CD4-positive, alpha-beta T cell (primary cell): Measurements from ENCODE around the gene HOXA13. TPM values are rescaled to one million over a fixed set of nuclear protein-coding genes. Genes with fewer than 3 reads are reported as not detected.

Experiments
- ATAC-seq: fragments of 200-7000 bp; cut with Tn5 transposase; one replicate; pipeline ENCODE4 v1.10.0; 2022; ENCODE audit warnings: mild to moderate bottlenecking; ENCODE audit not compliant: poor library complexity
- CTCF ChIA-PET: fragments of 350-600 bp; sonication (Branson Sonifier 250); formaldehyde crosslinking; loops from one replicate; lab custom pipeline; 2021; ENCODE audit warnings: antibody characterized with exemption, inconsistent platforms; lab: Charles Lee
- POLR2A ChIA-PET: fragments of 350-600 bp; sonication (Branson Sonifier 250); formaldehyde crosslinking; loops from one replicate; lab custom pipeline; 2021; ENCODE audit warnings: antibody characterized with exemption, inconsistent platforms; lab: Charles Lee
- DNase-seq, 14 experiments: peaks; one replicate each; pipeline ENCODE4 v3.0.0-alpha.2; 2013 to 2020; ENCODE audit warnings: mixed read lengths in 2 of 14
- H3K27ac ChIP-seq, 2 donors: one replicate each; pipeline versions ENCODE4 v1.5.1 to v1.7.0; 2013; ENCODE audit warnings: low read length in 2 of 2, low read depth in 1 of 2, mild to moderate bottlenecking in 1 of 2
- H3K27me3 ChIP-seq, 2 experiments: 1 replicate in 1 of 2; 2 replicates in 1 of 2; pipeline versions ENCODE4 v1.6.1 to v1.7.0; 2013; ENCODE audit warnings: low read length in 2 of 2, control low read depth in 1 of 2, mild to moderate bottlenecking in 1 of 2, moderate library complexity in 1 of 2; ENCODE audit not compliant: insufficient read depth in 2 of 2, control insufficient read depth in 1 of 2
- H3K36me3 ChIP-seq: one replicate; pipeline ENCODE4 v1.6.1; 2013; ENCODE audit warnings: low read length, control low read depth; ENCODE audit not compliant: insufficient read depth
- H3K4me1 ChIP-seq: one replicate; pipeline ENCODE4 v1.6.1; 2013; ENCODE audit warnings: low read length, control low read depth; ENCODE audit not compliant: insufficient read depth
- H3K4me3 ChIP-seq: one replicate; pipeline ENCODE4 v1.5.1; 2013; ENCODE audit warnings: mild to moderate bottlenecking, low read length, moderate library complexity
- H3K9me3 ChIP-seq, 2 experiments: 1 replicate in 1 of 2; 2 replicates in 1 of 2; pipeline versions ENCODE4 v1.6.1 to v1.7.0; 2013; ENCODE audit warnings: low read length in 2 of 2, mild to moderate bottlenecking in 2 of 2, control low read depth in 1 of 2, moderate library complexity in 1 of 2; ENCODE audit not compliant: control insufficient read depth in 1 of 2, insufficient read depth in 1 of 2
- H3K27ac Mint-ChIP-seq: one replicate; pipeline ENCODE4 v1.8.0; 2020; ENCODE audit warnings: mixed read lengths
- H3K27me3 Mint-ChIP-seq: one replicate; pipeline ENCODE4 v1.8.0; 2021; ENCODE audit warnings: mixed read lengths
- H3K36me3 Mint-ChIP-seq: one replicate; pipeline ENCODE4 v1.8.0; 2021; ENCODE audit warnings: low read depth, mixed read lengths
- H3K4me1 Mint-ChIP-seq: one replicate; pipeline ENCODE4 v1.8.0; 2021; ENCODE audit warnings: low read depth, mixed read lengths
- H3K4me3 Mint-ChIP-seq: one replicate; pipeline ENCODE4 v1.8.0; 2020; ENCODE audit warnings: mild to moderate bottlenecking, mixed read lengths
- H3K9me3 Mint-ChIP-seq: one replicate; pipeline ENCODE4 v1.8.0; 2020; ENCODE audit warnings: mixed read lengths
- intact Hi-C, 2 experiments: fragments of 100-400 bp; cut with DNase I in 1 of 2; cut with micrococcal nuclease in 1 of 2; formaldehyde crosslinking; loops; one replicate each; pipeline versions ENCODE4 v1.15.1 to v1.9.0; 2023 to 2025; cut with DNase I, micrococcal nuclease
- polyA plus RNA-seq, 2 donors: library from polyadenylated mRNA; unstranded; fragments of 120-200 nt; gene quantifications; one replicate each; pipeline ENCODE4 v1.2.1, GENCODE V29; 2013
- total RNA-seq, 174 experiments: library from RNA in 2 of 174; stranded (reverse) in 2 of 174; gene quantifications; one replicate each; pipeline ENCODE4 v1.2.3 and lab custom pipeline; 2021 to 2026
- TF ChIP-seq, protein P1 (sequence below): fragments of 200-600 bp; IDR thresholded peaks from one replicate; pipeline ENCODE4 v1.8.0; 2022; ENCODE audit warnings: antibody characterized with exemption, mild to moderate bottlenecking

Gene HOXA13
- not detected for total RNA-seq
- not detected for polyA plus RNA-seq (2013, experiment 1 of 2)
- polyA plus RNA-seq (2013, experiment 2 of 2): not detected
- 0 to 0.10 (median 0) reads per million in 172 experiments for total RNA-seq (lab: John Stamatoyannopoulos, UW)

DNA sequence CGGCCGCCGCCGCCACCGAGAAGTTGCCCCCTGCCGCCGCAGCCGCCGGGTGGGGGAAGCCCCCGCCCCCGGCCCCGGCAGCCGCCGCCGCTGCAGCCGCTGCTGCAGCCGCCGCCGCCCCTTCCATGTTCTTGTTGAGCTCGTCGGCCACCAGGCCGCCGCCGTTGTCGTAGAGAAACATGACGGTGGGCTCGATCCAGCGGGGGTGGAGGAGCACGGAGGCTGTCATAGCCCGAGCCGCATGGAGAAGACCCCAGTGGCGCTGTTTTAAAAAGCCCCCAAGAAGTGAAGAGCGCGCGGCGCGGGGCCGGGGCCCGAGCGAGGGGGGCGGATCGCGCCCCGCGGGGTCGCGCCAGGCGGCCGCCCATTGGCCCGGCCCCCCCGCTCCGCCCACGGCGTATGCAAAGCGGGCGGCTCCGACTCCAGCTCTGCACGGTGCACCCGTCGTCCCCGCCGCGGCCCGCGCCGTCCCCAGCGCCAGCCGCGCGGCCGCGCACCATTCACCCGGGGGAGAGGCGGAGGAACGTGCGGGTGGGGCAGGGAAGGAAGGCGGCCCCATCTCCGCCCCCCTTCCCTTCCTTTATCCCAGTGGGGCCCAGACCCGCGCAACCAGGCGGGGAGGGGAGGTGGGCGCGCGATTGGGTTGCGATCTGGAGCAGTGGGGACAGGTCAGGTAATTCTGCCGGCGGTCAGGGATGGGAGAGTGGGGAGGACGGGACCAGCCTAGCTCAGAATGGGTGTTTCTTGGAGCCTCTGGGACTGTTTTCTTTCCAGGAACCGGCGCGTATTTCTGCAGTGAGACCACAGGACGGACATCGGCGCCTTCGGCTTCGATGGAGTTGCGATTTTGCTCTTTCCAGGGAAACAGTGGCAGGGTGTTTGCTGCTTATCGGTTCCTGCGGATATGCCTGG lies at the start of gene HOXA13:
TSS of gene HOXA13 (minus strand) at position 243 of the 912 bp plus-strand sequence. CDS start at position 229, 14 bp downstream.
- Histone ChIP-seq H3K27ac (no peak within 1 kb of the TSS), H3K9me3 (peaks cover 0 to 32% of the 10 kb centered on the region in 2 experiments), H3K4me1 (peaks cover 47% of the 10 kb centered on the region), H3K27me3 (peaks cover 82 to 89% of the 10 kb centered on the region in 2 experiments), H3K4me3 (peak within 1 kb of the TSS; percentile 28), H3K36me3 (no peaks in the 10 kb centered on the region)
- Mint-ChIP-seq H3K9me3 (no peaks in the 10 kb centered on the region), H3K4me3 (peak within 1 kb of the TSS; percentile 82), H3K36me3 (no peaks in the 10 kb centered on the region), H3K4me1 (peaks cover 46% of the 10 kb centered on the region), H3K27me3 (peaks cover 89% of the 10 kb centered on the region), H3K27ac (no peak within 1 kb of the TSS)
- DNase-seq: peak in 3 of 14 experiments; percentile 36 to 54 (median 51)
- peak; percentile 60 for ATAC-seq
- CTCF ChIA-PET: interaction anchor here (1.4 kb wide), 1 partner anchor 11 kb away, joined by 4 read pairs; no protein-coding TSS in a partner anchor
- TF ChIP-seq, protein P1, sequence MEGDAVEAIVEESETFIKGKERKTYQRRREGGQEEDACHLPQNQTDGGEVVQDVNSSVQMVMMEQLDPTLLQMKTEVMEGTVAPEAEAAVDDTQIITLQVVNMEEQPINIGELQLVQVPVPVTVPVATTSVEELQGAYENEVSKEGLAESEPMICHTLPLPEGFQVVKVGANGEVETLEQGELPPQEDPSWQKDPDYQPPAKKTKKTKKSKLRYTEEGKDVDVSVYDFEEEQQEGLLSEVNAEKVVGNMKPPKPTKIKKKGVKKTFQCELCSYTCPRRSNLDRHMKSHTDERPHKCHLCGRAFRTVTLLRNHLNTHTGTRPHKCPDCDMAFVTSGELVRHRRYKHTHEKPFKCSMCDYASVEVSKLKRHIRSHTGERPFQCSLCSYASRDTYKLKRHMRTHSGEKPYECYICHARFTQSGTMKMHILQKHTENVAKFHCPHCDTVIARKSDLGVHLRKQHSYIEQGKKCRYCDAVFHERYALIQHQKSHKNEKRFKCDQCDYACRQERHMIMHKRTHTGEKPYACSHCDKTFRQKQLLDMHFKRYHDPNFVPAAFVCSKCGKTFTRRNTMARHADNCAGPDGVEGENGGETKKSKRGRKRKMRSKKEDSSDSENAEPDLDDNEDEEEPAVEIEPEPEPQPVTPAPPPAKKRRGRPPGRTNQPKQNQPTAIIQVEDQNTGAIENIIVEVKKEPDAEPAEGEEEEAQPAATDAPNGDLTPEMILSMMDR: no peak
- intact Hi-C loops: loop anchor here (5.0 to 10.0 kb wide), 9 partner anchors 48 to 985 kb away; partner anchors contain the start of genes HIBADH (in 2 of the 2), HOXA3 (in 1 of the 2), JAZF1 (in 1 of the 2) and TAX1BP1 (in 1 of the 2)
- POLR2A ChIA-PET: interaction anchor here (0.6 to 1.5 kb wide), 3 partner anchors 14 to 1338 kb away, joined by 3 read pairs; no protein-coding TSS in a partner anchor

DNA sequence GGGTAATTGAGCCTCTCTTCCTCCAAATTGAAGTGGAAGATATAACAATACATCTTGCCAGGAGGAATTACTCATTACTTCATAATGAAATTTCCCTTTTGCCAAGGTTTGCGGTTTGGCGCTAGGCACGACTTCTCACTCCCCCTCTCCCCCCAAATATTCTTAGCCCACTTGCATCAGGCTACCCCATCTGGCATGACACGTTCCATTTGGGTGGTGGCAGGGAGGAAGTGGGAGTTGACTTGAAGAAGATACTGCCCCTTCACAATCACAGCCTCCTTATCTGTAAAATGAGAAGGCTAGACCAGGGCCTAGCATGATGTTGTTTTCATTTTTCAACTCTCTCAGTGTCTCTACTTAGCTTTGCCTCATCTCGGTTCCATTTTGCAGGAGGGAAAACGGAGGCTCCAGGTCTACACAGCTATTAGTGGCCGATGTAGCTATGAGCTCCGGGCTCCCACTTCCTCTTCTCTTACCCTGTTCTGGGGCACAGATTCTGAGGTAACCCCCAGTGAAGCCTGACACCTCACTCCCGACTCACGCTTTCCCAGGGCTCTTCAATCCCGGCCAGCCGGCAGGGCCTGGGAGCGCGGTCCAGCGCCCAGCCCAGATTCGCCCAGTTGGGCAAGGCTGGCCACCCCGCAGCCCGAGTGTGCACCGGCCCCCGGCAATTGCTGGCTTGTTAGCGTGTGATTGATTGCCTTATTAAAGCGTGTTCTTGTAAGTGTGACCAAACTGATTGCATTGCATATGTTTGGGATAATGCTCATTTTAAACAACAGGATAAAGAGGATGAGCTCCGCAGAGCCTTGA lies 49.2 kb upstream of the HOXA13 start:
- CTCF ChIA-PET: no interaction called here
- intact Hi-C loops: no loop called here
- Mint-ChIP-seq H3K36me3 (no peaks in the 10 kb centered on the region), H3K9me3 (no peaks in the 10 kb centered on the region), H3K27me3 (peaks cover 85% of the 10 kb centered on the region), H3K4me3 (no peak overlapping the region), H3K27ac (no peak overlapping the region), H3K4me1 (peaks cover 21% of the 10 kb centered on the region)
- TF ChIP-seq, protein P1: no peak
- DNase-seq: peak in 1 of 14 experiments; percentile 22
- H3K4me3 ChIP-seq: no peak overlapping the region
- no peak for ATAC-seq
- H3K9me3 ChIP-seq: peaks cover 0 to 33% of the 10 kb centered on the region in 2 experiments
- H3K4me1 ChIP-seq: peaks cover 17% of the 10 kb centered on the region
- POLR2A ChIA-PET: no interaction called here
- H3K27me3 ChIP-seq: peaks cover 81 to 97% of the 10 kb centered on the region in 2 experiments
- H3K27ac ChIP-seq: no peak overlapping the region
- H3K36me3 ChIP-seq: no peaks in the 10 kb centered on the region

DNA sequence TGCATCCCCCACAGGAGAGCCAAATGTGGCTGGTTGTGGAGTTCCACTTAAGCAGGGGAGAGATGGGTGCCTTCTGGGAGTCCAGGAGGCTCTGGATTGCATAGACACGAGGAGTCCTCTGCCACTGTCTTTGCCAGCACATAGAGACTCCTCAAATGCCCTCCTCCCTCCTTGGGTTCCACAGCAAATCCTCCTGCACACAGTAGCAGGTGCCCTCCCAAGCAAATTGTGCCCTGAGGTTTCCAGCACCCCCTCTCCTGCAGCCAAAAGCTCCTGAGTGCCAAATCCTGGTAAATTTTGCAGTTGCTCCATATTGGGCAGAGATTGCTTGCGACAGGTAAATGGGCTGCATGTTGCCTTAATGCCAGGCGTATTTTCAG lies 48.5 kb upstream of the HOXA13 start:
- TF ChIP-seq, protein P1: no peak
- no peak overlapping the region for H3K4me3 Mint-ChIP-seq
- Histone ChIP-seq H3K4me3 (no peak overlapping the region), H3K27me3 (peaks cover 85 to 97% of the 10 kb centered on the region in 2 experiments), H3K4me1 (peaks cover 17% of the 10 kb centered on the region), H3K27ac (no peak overlapping the region), H3K9me3 (peaks cover 0 to 40% of the 10 kb centered on the region in 2 experiments), H3K36me3 (no peaks in the 10 kb centered on the region)
- DNase-seq (no peak), ATAC-seq (no peak)
- intact Hi-C loops: no loop called here
- H3K27me3 Mint-ChIP-seq: peaks cover 84% of the 10 kb centered on the region
- H3K36me3 Mint-ChIP-seq: no peaks in the 10 kb centered on the region
- H3K4me1 Mint-ChIP-seq: peaks cover 24% of the 10 kb centered on the region
- H3K27ac Mint-ChIP-seq: no peak overlapping the region
- ChIA-PET CTCF (no interaction called here), POLR2A (no interaction called here)
- no peaks in the 10 kb centered on the region for H3K9me3 Mint-ChIP-seq
